EH (cell line): ENCODE data around the gene ING5.

Source experiments
- DNase-seq: peaks from one replicate; pipeline ENCODE4 v3.0.0-alpha.2; 2015; ENCODE audit warnings: low read depth

ING5 gene

GRCh38 chr2:241760301-241760771, 58.5 kb downstream of the ING5 start:
- no peak for DNase-seq

DNA sequence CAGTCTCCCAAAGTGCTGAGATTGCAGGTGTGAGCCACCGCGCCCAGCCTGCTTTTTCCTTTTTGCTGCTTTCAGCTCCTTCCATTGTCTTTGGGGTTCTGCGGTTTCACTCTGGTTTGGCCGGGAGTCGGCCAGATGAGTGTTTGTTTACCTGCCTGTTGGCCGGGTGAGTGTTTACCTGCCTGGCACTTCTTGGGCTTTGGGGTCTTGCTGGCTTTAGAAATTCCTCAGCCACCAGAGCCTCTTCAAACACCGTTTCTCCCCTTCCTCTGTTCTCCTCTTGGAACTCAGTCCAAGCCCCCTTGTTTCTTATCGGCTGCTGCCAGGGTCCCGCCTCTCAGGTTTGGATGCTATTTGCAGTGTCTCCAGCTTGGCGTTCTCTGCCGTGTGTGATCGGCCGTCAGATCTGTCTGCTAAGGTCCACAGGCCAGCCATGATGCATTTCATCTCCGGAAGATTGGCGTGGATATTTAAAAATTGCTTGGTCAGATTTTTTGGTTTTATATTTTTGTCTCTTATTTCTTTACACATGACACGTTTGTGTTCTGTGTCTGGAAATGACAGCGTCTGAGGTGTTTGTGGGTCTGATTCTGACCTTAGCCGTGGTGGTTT, 60.6 kb downstream of the ING5 start:
- peak; percentile 6 for DNase-seq

GRCh38 chr2:241762933-241763369, 61.1 kb downstream of the ING5 start:
- DNase-seq = no peak

GRCh38 chr2:241763551-241764274, 61.9 kb downstream of the ING5 start:
- DNase-seq = no peak

DNA sequence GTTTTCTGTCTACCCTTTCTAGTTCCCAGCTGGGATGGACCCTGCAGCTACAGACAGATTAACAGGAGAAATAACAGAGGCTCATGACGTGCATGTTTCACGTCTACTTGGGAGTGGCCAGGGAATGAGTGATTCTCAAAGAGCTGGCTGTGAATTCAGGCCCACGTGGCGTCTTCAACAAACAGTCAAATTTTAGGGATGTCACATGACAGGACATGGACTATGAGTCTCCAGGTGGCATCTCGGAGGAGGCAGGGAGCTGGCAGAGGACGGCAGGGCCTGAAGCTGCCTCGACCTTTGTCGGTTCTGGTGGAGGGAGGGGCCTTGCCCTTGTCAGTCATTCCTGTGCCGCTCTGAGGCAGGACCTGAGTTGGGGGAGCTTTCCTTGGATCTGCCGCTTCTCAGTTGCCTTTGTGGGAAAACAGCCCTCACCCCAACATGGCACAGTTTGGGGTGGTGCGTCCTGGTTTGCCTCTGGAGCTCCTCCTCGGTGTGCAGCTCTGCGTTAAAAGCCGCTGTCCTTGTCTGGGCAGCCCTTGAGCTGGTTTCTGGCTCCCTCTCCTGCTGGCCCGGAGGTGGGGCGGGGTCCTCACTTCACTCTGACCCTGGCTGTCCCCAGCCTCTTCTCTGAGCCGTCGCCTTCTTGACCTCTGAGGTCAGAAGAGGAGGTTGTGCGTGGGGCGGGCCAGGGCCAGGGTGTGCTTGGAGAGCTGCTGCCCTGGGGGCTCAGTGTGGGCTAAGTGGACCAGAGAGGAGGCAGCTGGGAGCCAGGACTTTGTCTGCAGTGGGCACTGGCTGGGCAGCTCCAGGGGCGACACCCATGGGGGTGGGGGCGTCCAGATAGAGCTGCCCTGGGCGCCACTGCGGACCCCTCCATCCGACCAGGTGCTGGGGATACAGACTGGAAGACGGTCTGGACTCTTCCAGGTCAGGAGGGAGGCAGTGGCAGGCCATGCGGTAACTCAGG, 62.7 kb downstream of the ING5 start:
- no peak for DNase-seq

DNA sequence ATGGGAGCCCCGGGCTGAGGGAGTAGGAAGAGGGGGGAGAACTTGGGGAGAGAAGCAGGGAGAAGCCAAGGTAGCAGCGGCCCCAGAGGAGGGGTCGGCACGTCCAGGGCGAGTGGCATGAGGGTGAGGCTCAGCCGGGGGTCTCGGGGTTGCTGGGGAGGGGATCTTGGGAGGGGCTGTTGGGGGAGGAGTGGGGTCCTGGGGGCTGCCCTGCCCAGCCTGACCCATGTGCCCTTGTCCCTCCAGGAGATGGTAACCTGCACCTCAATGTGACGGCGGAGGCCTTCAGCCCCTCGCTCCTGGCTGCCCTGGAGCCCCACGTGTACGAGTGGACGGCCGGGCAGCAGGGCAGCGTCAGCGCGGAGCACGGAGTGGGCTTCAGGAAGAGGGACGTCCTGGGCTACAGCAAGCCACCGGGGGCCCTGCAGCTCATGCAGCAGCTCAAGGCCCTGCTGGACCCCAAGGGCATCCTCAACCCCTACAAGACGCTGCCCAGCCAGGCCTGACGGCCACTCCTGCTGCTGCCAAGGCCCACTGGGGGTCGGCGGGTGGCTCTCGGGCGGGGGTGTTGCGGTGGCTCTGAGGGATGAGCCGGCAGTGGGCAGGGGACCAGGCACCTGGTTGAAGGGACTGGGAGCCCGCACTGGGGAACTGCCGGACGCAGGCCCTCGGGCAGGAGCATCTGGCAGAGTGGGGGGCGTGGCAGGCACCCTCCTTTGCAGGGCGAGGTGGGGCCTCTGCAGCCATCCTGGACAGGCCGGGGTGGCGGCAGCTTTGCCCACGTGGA, 65.8 kb downstream of the ING5 start:
- no peak for DNase-seq

GRCh38 chr2:241768251-241768711, 66.4 kb downstream of the ING5 start:
- DNase-seq = no peak

DNA sequence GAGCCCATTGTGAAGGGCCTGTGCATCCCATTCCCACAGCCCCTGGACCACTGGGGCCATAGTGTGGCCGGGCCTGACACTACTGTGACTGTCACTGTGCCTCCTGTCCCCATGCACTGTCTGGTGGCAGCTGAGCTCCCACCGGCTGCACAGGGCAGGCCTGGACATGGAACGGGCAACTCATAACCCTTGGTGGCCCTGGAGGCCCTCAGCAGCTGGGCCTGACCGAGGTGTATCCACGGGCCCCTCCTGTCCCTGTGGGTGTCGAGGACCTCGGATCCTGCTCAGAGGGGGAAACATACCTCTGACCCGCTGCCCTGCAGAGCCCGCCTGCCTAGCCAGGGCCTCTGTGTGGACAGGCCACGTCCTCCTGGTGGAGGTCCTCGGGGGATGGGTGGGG, 67.0 kb downstream of the ING5 start:
- no peak for DNase-seq

DNA sequence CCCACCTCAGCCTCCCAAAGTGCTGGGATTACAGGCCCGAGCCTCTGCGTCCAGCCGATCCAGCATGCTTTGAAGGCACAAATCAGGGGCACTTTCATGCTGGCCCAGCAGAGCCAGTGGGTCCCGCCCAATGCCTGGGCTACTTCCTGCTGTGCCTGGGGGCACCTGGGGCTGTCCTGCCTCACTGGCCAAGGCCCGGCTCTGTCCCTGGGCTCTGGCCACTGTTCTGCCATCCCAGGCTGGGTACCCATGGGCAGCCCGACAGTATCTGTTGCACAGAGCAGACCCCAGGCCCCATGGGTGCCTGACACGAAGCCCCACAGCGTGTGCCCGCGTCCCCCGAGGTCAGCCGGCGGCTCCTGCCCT, 68.0 kb downstream of the ING5 start:
- DNase-seq = no peak

- no peak for DNase-seq
These were observed 68.5 kb downstream of the ING5 start for GRCh38 chr2:241770185-241770935.

DNA sequence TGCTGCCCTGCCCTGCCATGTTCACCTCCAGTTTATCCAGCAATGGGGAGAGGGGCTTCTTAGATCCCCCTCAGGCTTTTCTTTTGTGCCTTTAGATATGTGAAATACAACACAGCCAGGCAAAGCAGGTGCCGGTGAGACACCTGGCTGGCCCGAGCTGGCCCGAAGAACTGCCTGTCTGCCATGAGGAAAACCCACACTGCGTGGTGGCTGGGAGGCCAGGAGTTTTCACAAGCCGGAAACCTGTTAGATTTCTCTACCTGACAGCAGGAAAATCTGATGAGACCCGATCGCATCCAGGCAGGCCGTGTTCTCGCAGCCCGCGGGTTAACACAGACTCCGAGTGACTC, 69.1 kb downstream of the ING5 start:
- no peak for DNase-seq

- DNase-seq = peak; percentile 11
These were observed 69.6 kb downstream of the ING5 start for GRCh38 chr2:241771286-241772062.

- DNase-seq = no peak
These were observed 70.2 kb downstream of the ING5 start for GRCh38 chr2:241772063-241772499.

- no peak for DNase-seq
These were observed 71.9 kb downstream of the ING5 start for GRCh38 chr2:241773511-241774418.

- peak; percentile 76 for DNase-seq
These were observed 72.8 kb downstream of the ING5 start for GRCh38 chr2:241774419-241775222.

DNA sequence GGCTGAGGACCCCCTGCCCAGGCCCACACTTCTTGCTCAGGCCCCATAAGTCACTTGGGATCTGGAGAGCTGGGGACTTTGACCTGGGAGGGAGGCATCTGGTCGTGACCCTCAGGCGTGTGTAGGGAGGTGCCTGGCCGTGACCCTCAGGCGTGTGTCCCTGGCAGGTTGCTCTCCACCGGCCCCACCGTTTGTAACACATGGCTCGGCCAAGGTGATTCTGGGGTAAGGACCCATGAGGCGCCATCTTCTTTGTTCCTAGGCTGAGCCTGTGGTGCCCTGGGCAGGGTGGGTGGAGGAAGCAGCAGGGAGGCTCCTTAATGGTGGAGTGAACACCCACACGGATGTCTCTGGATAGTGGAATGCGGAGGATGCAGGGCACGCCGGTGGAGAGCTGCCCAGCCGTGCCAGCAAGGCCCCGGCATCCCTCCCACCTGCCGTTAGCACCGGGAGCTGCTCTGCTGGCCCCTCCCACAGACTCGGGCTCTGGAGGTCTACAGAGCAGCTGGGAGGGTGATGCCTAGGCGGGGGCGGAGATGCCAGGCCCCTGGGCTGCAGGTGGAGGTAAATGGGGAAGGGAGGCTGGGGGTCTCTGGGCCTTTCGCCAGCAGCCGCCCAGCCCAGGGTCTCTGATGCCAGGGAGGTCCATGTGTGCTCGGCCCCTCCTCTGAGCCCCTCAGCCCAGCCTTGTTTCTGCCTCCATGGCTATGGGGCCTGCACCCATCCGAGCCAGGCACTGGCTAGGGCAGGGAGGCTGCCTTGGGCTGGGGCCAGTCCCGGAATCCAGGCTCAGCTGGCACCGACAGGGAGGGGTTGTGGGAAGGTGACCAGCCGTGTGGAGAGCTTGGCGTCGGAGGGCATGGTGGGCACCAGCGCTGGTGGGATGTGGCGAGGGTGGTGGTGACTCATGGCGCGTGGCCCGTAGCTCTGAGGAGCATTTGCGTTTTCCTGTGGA, 73.7 kb downstream of the ING5 start:
- DNase-seq = no peak
